ENCODE results near the gene NPC1. TPM values are rescaled to one million over a fixed set of nuclear protein-coding genes. Genes with fewer than 3 reads are reported as not detected.

The NPC1 gene
- total and polyA plus RNA-seq, 2 donors (not counting 3 experiments of a cell fraction or from before 2014, with no cell fraction given), result 40.6 to 45.2 TPM

DNA sequence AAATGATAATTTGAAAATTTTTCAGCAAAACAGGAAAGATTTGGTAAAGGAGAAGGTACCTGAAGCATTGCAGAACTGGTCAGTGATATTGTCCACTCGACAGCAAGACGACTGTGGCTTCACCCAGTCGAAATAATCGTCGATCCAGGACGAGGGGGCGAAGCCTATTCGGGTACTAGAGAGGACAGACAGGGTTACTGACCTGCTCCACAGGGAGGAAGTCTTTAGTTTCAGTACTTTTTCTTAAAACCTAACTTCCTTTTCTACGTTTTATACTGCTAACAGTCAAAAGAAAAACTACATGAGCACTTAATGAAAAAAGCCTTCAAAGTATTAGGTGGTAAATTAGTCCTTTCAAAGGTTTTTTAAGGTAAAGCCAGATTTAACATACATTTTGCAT is 47.0 kb downstream of the NPC1 start:
- no peaks in the 10 kb centered on the region for H3K79me2 ChIP-seq (ENCODE audit: control insufficient read depth, insufficient read depth, low read length)
- DNase-seq (ENCODE audit: low read depth, low spot score) (no peak), FAIRE-seq (no peak)
- no peaks in the 10 kb centered on the region for H3K27me3 ChIP-seq (ENCODE audit: control insufficient read depth in 2 of 2, insufficient read depth in 2 of 2, low read length in 2 of 2)
- H4K20me1 ChIP-seq (replicated peaks; ENCODE audit: control insufficient read depth, extremely low read depth, insufficient read depth, low read length), result no peaks in the 10 kb centered on the region
- H3K4me2 ChIP-seq (ENCODE audit: insufficient read depth, low read length), result no peak overlapping the region
- ChIA-PET CTCF (no interaction called here), POLR2A (no interaction called here)
- H3K4me3 ChIP-seq (replicated peaks in 1 of 3; ENCODE audit: insufficient read depth in 1 of 3, low read depth in 1 of 3, low read length in 3 of 3), result no peak overlapping the region
- H3K9me1 ChIP-seq (replicated peaks; ENCODE audit: control insufficient read depth, extremely low read depth, insufficient read depth, low read length), result no peaks in the 10 kb centered on the region
- H2AFZ ChIP-seq (ENCODE audit: low read depth, low read length), result no peak overlapping the region
- no peak overlapping the region for H3K9ac ChIP-seq (replicated peaks; ENCODE audit: extremely low read depth, insufficient read depth, low read length)
- H3K9me3 ChIP-seq (replicated peaks; ENCODE audit: control insufficient read depth, insufficient read depth, low read length), result no peaks in the 10 kb centered on the region
- intact Hi-C loops (cut with micrococcal nuclease), result no loop called here
- no peak overlapping the region for H3K27ac ChIP-seq (ENCODE audit: insufficient read depth, low read depth, low read length)
- TF ChIP-seq MAX (IDR thresholded peaks at IDR 0.05; ENCODE audit: insufficient read depth, insufficient read length), result no peak
- no peak for TF ChIP-seq CTCF (IDR thresholded peaks at IDR 0.05; ENCODE audit: extremely low read depth in 1 of 2, insufficient read depth in 1 of 2, low read depth in 1 of 2, low read length in 2 of 2)
- TF ChIP-seq GATA2 (IDR thresholded peaks at IDR 0.05; ENCODE audit: insufficient read depth, insufficient read length, low read depth, low read length), result no peak
- TF ChIP-seq EZH2 (IDR thresholded peaks at IDR 0.05; ENCODE audit: borderline replicate concordance, low read depth, low read length, severe bottlenecking), result no peak
- TF ChIP-seq POLR2AphosphoS5 (IDR thresholded peaks at IDR 0.05; ENCODE audit: insufficient read depth, low read depth, low read length), result no peak
- no peak for TF ChIP-seq JUN (IDR thresholded peaks at IDR 0.05; ENCODE audit: borderline replicate concordance, insufficient read depth, insufficient read length, low read depth)
- TF ChIP-seq POLR2A (IDR thresholded peaks at IDR 0.05; ENCODE audit: low read depth, low read length), result no peak
- no peak for TF ChIP-seq MYC (IDR thresholded peaks at IDR 0.05; ENCODE audit: low read depth, low read length)
- no peak for TF ChIP-seq FOS (IDR thresholded peaks at IDR 0.05; ENCODE audit: borderline replicate concordance, insufficient read depth, low read length)
- H3K4me1 ChIP-seq (ENCODE audit: control insufficient read depth, extremely low read depth, insufficient read depth, low read length), result no peaks in the 10 kb centered on the region
- dilution Hi-C loops (cut with MboI; ENCODE audit: extremely low pct_ligation_motif_present, low sequenced_read_pairs), result no loop called here
- no TSS peak for BruUV-seq (replicated peaks)
- H3K36me3 ChIP-seq (ENCODE audit: control insufficient read depth in 2 of 2, extremely low read depth in 1 of 2, insufficient read depth in 2 of 2, low read length in 2 of 2), result peaks cover 40 to 44% of the 10 kb centered on the region in 2 experiments

Measured in endothelial cell of umbilical vein (primary cell).